HepG2 (cell line): ENCODE measurements around the gene SLC22A15. TPM values are rescaled to one million over a fixed set of nuclear protein-coding genes. Genes with fewer than 3 reads are reported as not detected.

ENCODE experiments used
- ATAC-seq: fragments of 200-7000 bp; cut with Tn5 transposase; 3 replicates; pipeline ENCODE4 v1.9.1; 2020; ENCODE audit warnings: mild to moderate bottlenecking, moderate library complexity
- BruUV-seq: library from RNA; stranded (reverse); fragments of 400-500 nt; replicated peaks from 2 replicates; lab custom pipeline; 2021; lab: Mats Ljungman, UMichigan
- CTCF ChIA-PET: fragments of 300-600 bp; formaldehyde crosslinking; extraction: SDS; loops from one replicate; lab custom pipeline; 2021; ENCODE audit warnings: low total read pairs, inconsistent platforms, low intra/inter-chr PET ratio; lab: Yijun Ruan, JAX
- POLR2A ChIA-PET: fragments of 350-600 bp; sonication (Branson Sonifier 250); formaldehyde crosslinking; loops from one replicate; lab custom pipeline; 2020; ENCODE audit warnings: antibody characterized with exemption, inconsistent platforms; lab: Yijun Ruan, JAX
- DNase-seq: peaks from one replicate; pipeline ENCODE4 v3.0.0-alpha.2; 2015; ENCODE audit warnings: low spot score
- FAIRE-seq: peaks from 3 replicates; lab custom pipeline; 2011; peaks lifted over from hg19 to GRCh38; lab: Jason Lieb, UNC
- H2AFZ ChIP-seq: one replicate; pipeline ENCODE4 v1.6.1; 2011; ENCODE audit warnings: low read length, inconsistent platforms
- H3K27ac ChIP-seq: fragments of 300-600 bp; 3 replicates; pipeline ENCODE4 v1.8.0; 2011; ENCODE audit warnings: mixed run types, mild to moderate bottlenecking, mixed read lengths, low read length, inconsistent platforms; ENCODE audit not compliant: insufficient read depth; ENCODE audit errors: extremely low read length
- H3K27me3 ChIP-seq, 2 experiments: fragments of 200-600 bp in 1 of 2; 2 replicates in 1 of 2; 3 replicates in 1 of 2; pipeline versions ENCODE4 v1.6.0 to v1.8.0; 2011; ENCODE audit warnings: low read length in 2 of 2, mild to moderate bottlenecking in 2 of 2, moderate library complexity in 2 of 2, inconsistent platforms in 1 of 2; ENCODE audit not compliant: insufficient read depth in 2 of 2, control insufficient read depth in 1 of 2
- H3K36me3 ChIP-seq, 2 experiments: fragments of 200-600 bp in 1 of 2; replicated peaks in 1 of 2; 2 replicates in 1 of 2; 3 replicates in 1 of 2; pipeline versions ENCODE4 v1.5.1 to v1.8.0; 2011; ENCODE audit warnings: low read length in 2 of 2, inconsistent platforms in 1 of 2; ENCODE audit not compliant: insufficient read depth in 2 of 2, control insufficient read depth in 1 of 2
- H3K4me1 ChIP-seq: 2 replicates; pipeline ENCODE4 v1.5.1; 2012; ENCODE audit warnings: low read length, inconsistent platforms; ENCODE audit not compliant: insufficient read depth
- H3K4me2 ChIP-seq: 2 replicates; pipeline ENCODE4 v1.6.0; 2011; ENCODE audit warnings: low read depth, low read length, inconsistent platforms
- H3K4me3 ChIP-seq, 3 experiments: fragments of 200-600 bp in 1 of 3; sonication (generic), shearing (Covaris generic) in 1 of 3; replicated peaks in 1 of 3; 2 replicates each; pipeline ENCODE4 v1.5.1; 2011 to 2016; ENCODE audit warnings: low read length in 3 of 3, inconsistent platforms in 2 of 3, low read depth in 2 of 3, mild to moderate bottlenecking in 2 of 3, control low read depth in 1 of 3, mixed read lengths in 1 of 3; ENCODE audit not compliant: insufficient read depth in 1 of 3
- H3K79me2 ChIP-seq: one replicate; pipeline ENCODE4 v1.6.1; 2011; ENCODE audit warnings: low read length, inconsistent platforms; ENCODE audit not compliant: insufficient read depth
- H3K9ac ChIP-seq: 2 replicates; pipeline ENCODE4 v1.6.0; 2011; ENCODE audit warnings: mild to moderate bottlenecking, low read depth, low read length, inconsistent platforms; ENCODE audit not compliant: insufficient read depth
- H3K9me3 ChIP-seq: 2 replicates; pipeline ENCODE4 v1.5.1; 2012; ENCODE audit warnings: mild to moderate bottlenecking, low read length
- H4K20me1 ChIP-seq: 2 replicates; pipeline ENCODE4 v1.6.0; 2011; ENCODE audit warnings: inconsistent platforms, mild to moderate bottlenecking, low read length, moderate library complexity; ENCODE audit not compliant: insufficient read depth
- CENPX ChIP-seq: sonication (generic); formaldehyde crosslinking; IDR thresholded peaks from 2 replicates; pipeline ENCODE4 v1.9.0; 2021; ENCODE audit warnings: mild to moderate bottlenecking, missing genetic modification reagents, moderate library complexity
- CREBL2 ChIP-seq: sonication (generic); formaldehyde crosslinking; IDR thresholded peaks from 2 replicates; pipeline ENCODE4 v1.8.1; 2023; ENCODE audit warnings: missing genetic modification reagents, mild to moderate bottlenecking, borderline replicate concordance
- MAFG ChIP-seq: sonication (generic); formaldehyde crosslinking; IDR thresholded peaks from 2 replicates; pipeline ENCODE4 v1.5.1; 2020; ENCODE audit warnings: mild to moderate bottlenecking, missing genetic modification reagents
- RFXAP ChIP-seq: sonication (generic); formaldehyde crosslinking; IDR thresholded peaks from 2 replicates; pipeline ENCODE4 v1.4.0; 2020; ENCODE audit warnings: missing genetic modification reagents, borderline replicate concordance
- RORA ChIP-seq: sonication (generic); formaldehyde crosslinking; IDR thresholded peaks from 2 replicates; pipeline ENCODE4 v1.5.0; 2020; ENCODE audit warnings: mild to moderate bottlenecking, missing genetic modification reagents, moderate library complexity
- ZIK1 ChIP-seq: sonication (generic); formaldehyde crosslinking; IDR thresholded peaks from 2 replicates; pipeline ENCODE4 v1.5.0; 2020; ENCODE audit warnings: mild to moderate bottlenecking, low read depth, missing genetic modification reagents, borderline replicate concordance
- ZNF124 ChIP-seq: sonication (generic); formaldehyde crosslinking; IDR thresholded peaks from 2 replicates; pipeline ENCODE4 v1.4.0; 2020; ENCODE audit warnings: missing genetic modification reagents
- ZNF33A ChIP-seq: sonication (generic); formaldehyde crosslinking; IDR thresholded peaks from 2 replicates; pipeline ENCODE4 v1.5.1; 2020; ENCODE audit warnings: missing genetic modification reagents, mild to moderate bottlenecking, moderate library complexity, borderline replicate concordance
- ZNF407 ChIP-seq: sonication (generic); formaldehyde crosslinking; IDR thresholded peaks from one replicate; pipeline ENCODE4 v1.5.1; 2020; ENCODE audit warnings: mild to moderate bottlenecking, missing genetic modification reagents; ENCODE audit errors: not compliant biosample characterization
- ZNF530 ChIP-seq: sonication (generic); formaldehyde crosslinking; IDR thresholded peaks from 2 replicates; pipeline ENCODE4 v1.5.0; 2020; ENCODE audit warnings: low read depth, mild to moderate bottlenecking, missing genetic modification reagents
- ZNF652 ChIP-seq: IDR thresholded peaks from 2 replicates; pipeline ENCODE4 v1.6.1; 2016; ENCODE audit warnings: low read depth, borderline replicate concordance
- ZSCAN30 ChIP-seq: sonication (generic); formaldehyde crosslinking; IDR thresholded peaks from 2 replicates; pipeline ENCODE4 v1.5.0; 2020; ENCODE audit warnings: mild to moderate bottlenecking, missing genetic modification reagents
- WGBS: methylation state at CpG from one replicate; pipeline ENCODE4 v1.1.6; 2017; ENCODE audit warnings: low lambda C conversion rate; 5-methylcytosine and 5-hydroxymethylcytosine counted together
- in situ Hi-C: cut with HindIII; loops from 2 replicates; pipeline ENCODE4 v1.10.0; 2017; ENCODE audit warnings: low pct_unique_long_range_greater_than_20kb; ENCODE audit not compliant: extremely low pct_ligation_motif_present
- intact Hi-C: fragments of 100-400 bp; cut with micrococcal nuclease; formaldehyde crosslinking; loops from one replicate; pipeline ENCODE4 v1.10.0; 2022; ENCODE audit not compliant: unreplicated experiment
- polyA plus RNA-seq, 8 experiments: library from polyadenylated mRNA; depleted of rRNA in 3 of 8; stranded (reverse) in 7 of 8; unstranded in 1 of 8; fragments of >200 nt; fragmentation: Illumina TruSeq in 4 of 8; extraction: Trizol in 4 of 8; gene quantifications; 2 replicates each; pipeline versions ENCODE4 v1.2.1 to v1.2.3, GENCODE V29; 2011 to 2016; ENCODE audit warnings: low read depth in 4 of 8, missing spikeins in 1 of 8, mixed read lengths in 1 of 8; ENCODE audit not compliant: insufficient read depth in 1 of 8
- total RNA-seq, 5 experiments: library from RNA; depleted of rRNA; stranded (reverse); fragments of >200 nt; fragmentation: Illumina TruSeq; extraction: Trizol; gene quantifications; 2 replicates each; pipeline ENCODE4 v1.2.3, GENCODE V29; 2016; ENCODE audit warnings: low read depth in 1 of 5

The SLC22A15 gene
- total and polyA plus RNA-seq, 2 of the 13 experiments (the other 11 are each of a cell fraction or from before 2014, with no cell fraction given) = 0.24 to 1.7 TPM

GRCh38 chr1:115954684-115955083 is 21.6 kb upstream of the SLC22A15 start:
- ChIA-PET POLR2A (no interaction called here), CTCF (no interaction called here)
- WGBS = 3% methylated on average over 2 of the region's 2 CpGs
- BruUV-seq = no TSS peak
- DNase-seq = no peak
- Histone ChIP-seq H3K9me3 (no peaks in the 10 kb centered on the region), H3K36me3 (no peaks in the 10 kb centered on the region), H3K4me3 (no peak overlapping the region), H2AFZ (no peak overlapping the region), H3K27ac (no peak overlapping the region), H3K9ac (no peak overlapping the region), H3K4me2 (no peak overlapping the region), H4K20me1 (no peaks in the 10 kb centered on the region), H3K4me1 (no peaks in the 10 kb centered on the region), H3K27me3 (no peaks in the 10 kb centered on the region), H3K79me2 (no peaks in the 10 kb centered on the region)
- in situ Hi-C loops = no loop called here
- no peak for FAIRE-seq
- ATAC-seq = no peak
- TF ChIP-seq ZIK1 (no peak), RORA (CRISPR knock-in tag) (no peak), ZNF124 (CRISPR knock-in tag) (no peak), RFXAP (CRISPR knock-in tag) (no peak), MAFG (no peak), ZNF530 (CRISPR knock-in tag) (no peak), CENPX (CRISPR knock-in tag) (no peak)
- intact Hi-C loops = no loop called here

DNA sequence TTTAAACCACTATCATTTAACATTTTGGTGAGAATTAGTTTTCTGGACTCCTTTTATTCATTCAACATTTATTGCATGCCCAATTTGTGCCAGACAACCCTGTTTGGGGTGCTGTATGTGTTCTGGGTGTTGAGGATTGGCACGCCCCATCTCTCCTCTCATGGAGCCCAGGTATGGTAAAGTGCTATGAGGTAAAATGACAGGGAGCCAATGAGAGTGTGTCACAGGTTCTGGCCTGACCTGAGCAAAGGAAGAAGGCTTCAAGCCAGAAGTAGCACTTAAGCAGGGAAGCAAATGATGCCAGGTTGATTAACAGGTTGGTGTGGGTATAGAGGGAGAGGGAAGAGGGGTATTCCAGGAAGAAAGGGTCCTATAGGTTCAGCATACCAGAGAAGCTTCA is 21.1 kb upstream of the SLC22A15 start:
- Histone ChIP-seq H3K36me3 (no peaks in the 10 kb centered on the region), H3K4me1 (no peaks in the 10 kb centered on the region), H3K9ac (no peak overlapping the region), H3K27me3 (no peaks in the 10 kb centered on the region), H3K79me2 (no peaks in the 10 kb centered on the region), H4K20me1 (no peaks in the 10 kb centered on the region), H2AFZ (no peak overlapping the region), H3K4me3 (no peak overlapping the region), H3K9me3 (no peaks in the 10 kb centered on the region), H3K4me2 (no peak overlapping the region), H3K27ac (no peak overlapping the region)
- intact Hi-C loops (no loop called here), in situ Hi-C loops (no loop called here)
- DNase-seq (no peak), ATAC-seq (no peak), FAIRE-seq (no peak)
- no TSS peak for BruUV-seq
- POLR2A ChIA-PET = no interaction called here
- CTCF ChIA-PET = no interaction called here
- WGBS = 6% methylated on average over 1 of the region's 1 CpG
- TF ChIP-seq ZSCAN30 (no peak), CREBL2 (CRISPR knock-in tag) (no peak), ZNF33A (CRISPR knock-in tag) (no peak), ZNF407 (CRISPR knock-in tag) (no peak), ZNF652 (CRISPR knock-in tag) (no peak)
